Activated naive CD8-positive, alpha-beta T cell treated with anti-CD3 and anti-CD28 coated beads, Interleukin-2, amount 50 U/mL, for 24 hours (primary cell): ENCODE data around the gene RDX.
A peak's percentile ranks its signal among the peaks of the same experiment; 100 is the strongest.
"Not testable (repeated sequence)": the region's sequence is repeated elsewhere in the genome, so short reads cannot be mapped to it uniquely, and the experiment has no call there.

Experiments
- ATAC-seq: fragments of 150-1000 bp; cut with Tn5 transposase; one replicate; pipeline ENCODE4 v1.10.0; 2021
- DNase-seq: peaks from one replicate; pipeline ENCODE4 v3.0.0; 2021
- H3K27ac Mint-ChIP-seq: one replicate; pipeline ENCODE4 v1.8.0; 2021; ENCODE audit warnings: mild to moderate bottlenecking, mixed read lengths
- H3K27me3 Mint-ChIP-seq: one replicate; pipeline ENCODE4 v1.8.0; 2021; ENCODE audit warnings: mixed read lengths
- H3K36me3 Mint-ChIP-seq: one replicate; pipeline ENCODE4 v1.8.0; 2021; ENCODE audit warnings: low read depth, mixed read lengths
- H3K4me1 Mint-ChIP-seq: one replicate; pipeline ENCODE4 v1.8.0; 2021; ENCODE audit warnings: mixed read lengths
- H3K4me3 Mint-ChIP-seq: one replicate; pipeline ENCODE4 v1.8.0; 2021; ENCODE audit warnings: mild to moderate bottlenecking, moderate library complexity, mixed read lengths
- H3K9me3 Mint-ChIP-seq: one replicate; pipeline ENCODE4 v1.8.0; 2021; ENCODE audit warnings: mixed read lengths

The RDX gene

GRCh38 chr11:110317516-110317932 is 21.1 kb upstream of the RDX start:
- ATAC-seq (no peak), DNase-seq (no peak)
- Mint-ChIP-seq H3K27ac (no peak overlapping the region), H3K27me3 (peaks cover 4% of the 10 kb centered on the region), H3K4me3 (no peak overlapping the region), H3K4me1 (peaks cover 1% of the 10 kb centered on the region), H3K36me3 (no peaks in the 10 kb centered on the region), H3K9me3 (no peaks in the 10 kb centered on the region)

DNA sequence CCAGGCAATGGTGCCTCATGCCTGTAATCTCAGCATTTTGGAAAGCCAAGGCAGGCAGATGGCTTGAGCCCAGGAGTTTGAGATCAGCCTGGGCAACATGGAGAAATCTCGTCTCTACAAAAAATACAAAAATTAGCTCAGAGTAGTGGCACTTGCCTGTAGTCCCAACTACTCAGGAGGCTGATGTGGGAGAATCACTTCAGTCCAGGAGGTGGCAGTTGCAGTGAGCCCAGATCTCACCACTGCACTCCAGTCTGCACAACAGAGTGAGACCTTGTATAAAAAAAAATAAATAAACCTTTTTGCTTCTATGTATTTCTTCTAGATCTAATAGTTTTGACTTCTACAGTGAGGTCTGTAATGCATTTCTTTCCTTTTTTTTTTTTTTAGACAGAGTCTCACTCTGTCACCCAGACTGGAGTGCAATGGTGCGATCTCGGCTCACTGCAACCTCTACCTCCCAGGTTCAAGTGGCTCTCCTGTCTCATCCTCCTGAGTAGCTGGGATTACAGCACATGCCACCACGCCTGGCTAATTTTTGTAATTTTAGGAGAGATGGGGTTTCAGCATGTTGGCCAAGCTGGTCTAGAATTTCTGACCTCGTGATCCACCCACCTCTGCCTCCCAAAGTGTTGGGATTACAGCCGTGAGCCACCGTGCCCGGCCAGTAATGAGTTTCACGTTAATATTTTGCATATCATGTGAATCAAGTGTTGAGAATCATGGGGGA is 18.1 kb upstream of the RDX start:
- DNase-seq (no peak), ATAC-seq (no peak)
- H3K27me3 Mint-ChIP-seq = no peaks in the 10 kb centered on the region
- H3K27ac Mint-ChIP-seq = no peak overlapping the region
- H3K9me3 Mint-ChIP-seq = no peaks in the 10 kb centered on the region
- peaks cover 20% of the 10 kb centered on the region for H3K4me1 Mint-ChIP-seq
- H3K36me3 Mint-ChIP-seq = no peaks in the 10 kb centered on the region
- no peak overlapping the region for H3K4me3 Mint-ChIP-seq

- DNase-seq = no peak
- Mint-ChIP-seq H3K4me3 (no peak overlapping the region), H3K27ac (peak overlapping the region; percentile 89), H3K9me3 (no peaks in the 10 kb centered on the region), H3K4me1 (peaks cover 20% of the 10 kb centered on the region), H3K36me3 (no peaks in the 10 kb centered on the region), H3K27me3 (no peaks in the 10 kb centered on the region)
- ATAC-seq = no peak
These were observed 16.3 kb upstream of the RDX start for GRCh38 chr11:110312670-110313069.

DNA sequence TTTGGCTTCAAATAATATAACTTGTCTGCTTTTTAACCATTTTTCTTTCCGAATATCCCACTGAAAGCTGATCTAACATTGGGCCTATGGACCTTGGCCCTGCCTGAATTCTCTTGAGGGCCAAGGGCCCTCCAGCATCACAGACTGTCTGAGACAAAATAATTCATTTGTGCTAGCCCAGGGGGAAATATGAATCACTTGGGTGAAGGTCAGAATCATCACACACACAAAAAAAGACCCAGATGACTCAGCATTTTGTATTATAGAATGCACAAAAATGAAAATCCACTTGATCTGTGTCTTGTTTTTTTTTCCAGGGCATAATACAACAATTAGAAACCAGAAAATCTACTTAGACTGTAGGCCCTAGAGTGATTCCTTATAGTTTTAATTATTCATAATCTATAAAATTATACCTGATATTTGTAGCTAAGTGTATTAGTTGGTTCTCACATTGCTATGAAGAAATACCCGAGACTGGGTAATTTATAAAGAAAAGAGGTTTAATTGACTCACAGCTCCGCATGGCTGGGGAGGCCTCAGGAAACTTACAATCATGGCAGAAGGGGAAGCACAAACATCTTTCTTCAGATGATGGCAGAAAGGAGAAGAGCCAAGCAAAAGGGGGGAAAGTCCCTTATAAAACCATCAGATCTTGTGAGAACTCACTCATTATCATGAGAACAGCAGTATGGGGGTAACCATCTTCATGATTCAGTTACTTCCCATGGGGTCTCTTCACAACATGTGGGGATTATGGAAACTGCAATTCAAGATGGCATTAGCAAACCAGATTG is 15.6 kb upstream of the RDX start:
- Mint-ChIP-seq H3K4me1 (peaks cover 20% of the 10 kb centered on the region), H3K4me3 (peak overlapping the region; percentile 10), H3K27me3 (no peaks in the 10 kb centered on the region), H3K9me3 (no peaks in the 10 kb centered on the region), H3K36me3 (no peaks in the 10 kb centered on the region), H3K27ac (peak overlapping the region; percentile 89)
- DNase-seq (no peak), ATAC-seq (peak; percentile 92)

DNA sequence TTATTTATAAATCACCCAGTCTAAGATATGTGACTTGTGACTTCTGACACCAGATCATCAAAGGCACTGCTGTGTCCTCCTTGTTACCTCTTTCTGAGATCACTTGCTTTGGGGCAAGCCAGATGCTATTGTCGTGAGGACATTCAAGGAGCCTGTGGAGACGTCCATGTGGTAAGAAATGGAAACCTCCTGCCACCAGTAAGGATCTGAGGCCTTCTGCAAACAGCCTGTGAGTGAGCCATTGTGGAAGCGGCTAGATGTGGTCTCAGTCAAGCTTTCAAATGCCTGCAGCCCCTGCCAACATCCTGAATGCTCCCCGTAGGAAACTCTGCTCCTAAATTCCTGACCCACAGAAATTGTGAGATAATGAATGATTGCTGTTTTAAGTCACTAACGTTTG is 11.7 kb upstream of the RDX start:
- Mint-ChIP-seq H3K36me3 (no peaks in the 10 kb centered on the region), H3K9me3 (no peaks in the 10 kb centered on the region), H3K27ac (no peak overlapping the region), H3K4me1 (peaks cover 20% of the 10 kb centered on the region), H3K27me3 (no peaks in the 10 kb centered on the region), H3K4me3 (no peak overlapping the region)
- no peak for ATAC-seq
- no peak for DNase-seq

- H3K4me1 Mint-ChIP-seq, H3K9me3 Mint-ChIP-seq, H3K27ac Mint-ChIP-seq, ATAC-seq, H3K4me3 Mint-ChIP-seq, DNase-seq, H3K27me3 Mint-ChIP-seq, H3K36me3 Mint-ChIP-seq: not testable (repeated sequence)
These were observed 9.6 kb upstream of the RDX start for GRCh38 chr11:110306019-110306388.

DNA sequence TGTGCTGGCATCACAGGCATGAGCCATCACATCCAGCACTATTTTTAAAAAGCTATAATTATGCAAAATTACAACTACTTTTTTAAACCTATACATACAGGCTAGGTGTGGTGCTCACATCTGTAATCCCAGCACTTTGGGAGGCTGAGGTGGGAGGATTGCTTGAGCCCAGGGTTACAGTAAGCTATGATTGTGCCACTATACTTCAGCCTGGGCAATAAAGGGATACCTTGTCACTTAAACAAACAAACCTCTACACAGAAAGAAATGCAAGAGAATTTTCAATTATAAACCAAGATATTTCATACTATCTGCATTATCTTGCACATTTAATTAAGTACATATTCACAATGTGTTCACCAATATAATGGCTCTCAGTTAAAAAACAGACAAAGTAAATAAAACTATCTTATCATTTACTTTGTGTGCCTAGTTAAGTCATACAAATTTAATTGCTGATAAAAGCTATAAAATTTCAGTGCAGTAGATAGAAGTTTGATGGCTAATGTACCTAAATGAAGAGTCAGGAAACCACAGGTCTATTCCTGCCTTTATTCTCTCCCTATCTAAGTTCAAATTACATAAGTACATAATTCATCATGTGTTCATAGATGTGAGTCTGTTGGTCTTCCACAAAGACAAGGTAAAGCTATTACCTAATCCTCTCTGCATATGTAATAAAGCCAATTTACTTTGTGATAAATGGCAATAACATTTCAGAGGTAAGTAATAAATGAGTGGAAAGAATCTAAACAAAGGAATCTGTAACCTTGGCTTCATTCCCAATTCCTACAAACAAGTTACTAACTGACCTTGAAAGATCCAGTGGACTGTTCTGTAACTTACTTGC is 9.0 kb upstream of the RDX start:
- Mint-ChIP-seq H3K36me3 (no peaks in the 10 kb centered on the region), H3K27ac (no peak overlapping the region), H3K27me3 (no peaks in the 10 kb centered on the region), H3K4me3 (no peak overlapping the region), H3K9me3 (no peaks in the 10 kb centered on the region), H3K4me1 (no peaks in the 10 kb centered on the region)
- ATAC-seq (no peak), DNase-seq (no peak)

DNA sequence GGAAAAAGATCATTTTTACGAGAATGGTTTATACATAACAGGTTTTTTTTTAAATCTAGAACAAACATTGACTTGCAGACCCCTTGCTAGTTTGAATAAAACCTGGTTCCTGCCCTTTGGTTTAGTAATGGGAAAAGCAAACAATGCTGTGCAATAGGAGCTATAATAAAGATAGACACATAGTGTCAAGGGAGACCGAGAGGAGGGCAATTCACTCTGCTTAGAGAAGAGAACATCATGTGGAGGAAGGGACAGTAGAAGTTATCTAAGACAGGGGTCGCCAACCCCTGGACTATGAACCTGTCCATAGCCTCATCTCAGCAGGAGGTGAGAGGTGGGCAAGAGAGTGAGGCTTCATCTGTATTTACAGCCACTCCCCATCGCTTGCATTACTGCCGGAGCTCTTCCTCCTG is 7.0 kb upstream of the RDX start:
- ATAC-seq = no peak
- no peak for DNase-seq
- Mint-ChIP-seq H3K27ac (no peak overlapping the region), H3K9me3 (no peaks in the 10 kb centered on the region), H3K36me3 (no peaks in the 10 kb centered on the region), H3K27me3 (no peaks in the 10 kb centered on the region), H3K4me3 (no peak overlapping the region), H3K4me1 (peaks cover 4% of the 10 kb centered on the region)

DNA sequence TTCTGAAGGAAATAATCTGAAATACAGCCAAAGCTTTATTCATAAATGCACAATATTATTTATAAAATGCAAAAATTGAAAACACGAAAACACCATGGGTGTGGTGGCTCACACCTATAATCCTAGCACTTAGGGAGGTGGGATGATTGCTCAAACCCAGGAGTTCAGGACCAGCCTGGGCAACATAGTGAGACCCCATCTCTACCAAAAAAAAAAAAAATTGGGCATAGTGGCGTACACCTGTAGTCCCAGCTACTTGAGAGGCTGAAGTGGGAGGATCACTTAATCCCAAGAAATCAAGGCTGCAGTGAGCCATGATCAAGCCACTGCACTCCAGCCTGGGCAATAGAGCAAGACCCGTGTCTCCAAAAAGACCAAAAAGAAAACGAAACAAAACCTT is 5.2 kb upstream of the RDX start:
- peaks cover 20% of the 10 kb centered on the region for H3K4me1 Mint-ChIP-seq
- H3K9me3 Mint-ChIP-seq = no peaks in the 10 kb centered on the region
- H3K36me3 Mint-ChIP-seq = no peaks in the 10 kb centered on the region
- DNase-seq (no peak), ATAC-seq (no peak)
- H3K27me3 Mint-ChIP-seq = no peaks in the 10 kb centered on the region
- H3K27ac Mint-ChIP-seq = no peak overlapping the region
- H3K4me3 Mint-ChIP-seq = no peak overlapping the region

DNA sequence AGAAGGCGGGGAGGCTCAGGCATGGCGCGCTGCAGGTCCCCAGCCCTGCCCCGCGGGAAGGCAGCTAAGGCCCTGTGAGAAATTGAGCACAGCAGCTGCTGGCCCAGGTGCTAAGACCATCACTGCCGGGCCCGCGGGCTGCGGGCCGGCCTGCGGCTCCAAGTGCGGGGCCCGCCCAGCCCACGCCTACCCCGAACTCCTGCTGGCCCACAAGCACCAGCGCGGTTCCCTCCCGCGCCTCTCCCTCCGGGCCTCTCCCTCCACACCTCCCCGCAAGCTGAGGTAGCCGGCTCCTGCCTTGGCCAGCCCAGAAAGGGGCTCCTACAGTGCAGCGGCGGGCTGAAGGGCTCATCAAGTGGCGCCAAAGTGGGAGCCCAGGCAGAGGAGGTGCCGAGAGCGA is 4.6 kb upstream of the RDX start:
- Mint-ChIP-seq H3K27me3 (no peaks in the 10 kb centered on the region), H3K4me1 (peaks cover 20% of the 10 kb centered on the region), H3K9me3 (no peaks in the 10 kb centered on the region), H3K4me3 (no peak overlapping the region), H3K36me3 (no peaks in the 10 kb centered on the region), H3K27ac (no peak overlapping the region)
- ATAC-seq (no peak), DNase-seq (no peak)

DNA sequence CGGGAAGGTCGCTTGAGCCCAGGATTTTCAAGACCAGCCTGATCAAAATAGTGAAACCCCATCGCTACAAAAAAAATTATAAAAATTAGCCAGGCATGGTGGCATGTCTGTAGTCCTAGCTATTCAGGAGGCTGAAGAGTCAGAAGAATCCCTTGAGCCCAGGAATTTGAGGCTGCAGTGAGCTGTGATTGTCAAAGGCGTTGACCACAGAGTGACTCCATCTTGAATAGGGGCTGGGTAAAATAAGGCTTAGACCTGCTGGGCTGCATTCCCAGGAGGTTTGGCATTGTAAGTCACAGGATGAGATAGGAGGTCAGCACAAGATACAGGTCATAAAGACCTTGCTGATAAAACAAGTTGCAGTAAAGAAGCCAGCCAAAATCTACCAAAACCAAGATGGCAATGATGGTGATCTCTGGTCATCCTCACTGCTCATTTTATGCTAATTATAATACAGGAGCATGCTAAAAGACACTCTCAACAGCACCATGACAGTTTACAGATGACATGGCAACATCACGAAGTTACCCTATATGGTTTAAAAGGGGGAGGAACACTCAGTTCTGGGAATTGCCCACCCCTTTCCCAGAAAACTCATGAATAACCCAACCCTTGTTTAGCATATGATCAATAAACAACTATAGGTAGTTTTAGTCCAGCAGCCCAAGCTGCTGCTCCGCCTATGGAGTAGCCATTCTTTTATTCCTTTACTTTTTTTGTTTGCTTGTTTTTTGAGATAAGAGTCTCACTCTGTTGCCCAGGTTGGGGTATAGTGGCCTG is 2.8 kb upstream of the RDX start:
- Mint-ChIP-seq H3K4me1 (peaks cover 34% of the 10 kb centered on the region), H3K27ac (no peak overlapping the region), H3K9me3 (no peaks in the 10 kb centered on the region), H3K27me3 (no peaks in the 10 kb centered on the region), H3K36me3 (peaks cover 2% of the 10 kb centered on the region), H3K4me3 (no peak overlapping the region)
- no peak for ATAC-seq
- DNase-seq = no peak

DNA sequence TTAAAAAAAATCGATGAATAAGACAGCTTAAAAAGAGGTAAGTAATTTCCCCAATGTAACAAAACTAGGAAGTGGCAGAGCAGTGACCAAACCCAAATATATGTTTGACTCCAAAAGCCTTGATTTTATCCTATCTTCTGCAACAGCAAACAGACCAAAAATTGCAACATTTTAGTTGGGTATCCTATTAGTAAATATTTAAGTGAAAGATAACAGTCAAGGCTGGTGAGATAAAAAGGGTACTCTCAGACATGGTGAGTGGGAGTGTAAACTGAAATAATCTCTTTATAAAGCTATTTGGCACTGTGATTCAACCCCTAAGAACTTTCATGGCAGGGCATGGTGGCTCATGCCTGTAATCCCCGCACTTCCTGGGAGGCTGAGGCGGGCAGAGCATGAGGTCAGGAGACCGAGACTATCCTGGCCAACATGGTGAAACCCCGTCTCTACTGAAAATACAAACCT is 1.9 kb upstream of the RDX start:
- H3K27ac Mint-ChIP-seq = no peak overlapping the region
- no peak for ATAC-seq
- H3K4me1 Mint-ChIP-seq = peaks cover 42% of the 10 kb centered on the region
- no peaks in the 10 kb centered on the region for H3K9me3 Mint-ChIP-seq
- peaks cover 4% of the 10 kb centered on the region for H3K36me3 Mint-ChIP-seq
- no peaks in the 10 kb centered on the region for H3K27me3 Mint-ChIP-seq
- no peak for DNase-seq
- H3K4me3 Mint-ChIP-seq = no peak overlapping the region

- Mint-ChIP-seq H3K27ac (peak overlapping the region; percentile 26), H3K4me3 (no peak overlapping the region)
- no peak for ATAC-seq
These were observed 1.4 kb upstream of the RDX start for GRCh38 chr11:110297726-110298300.

More at GRCh38 chr11:110297726-110298300, 1.4 kb upstream of the RDX start:
- H3K27me3 Mint-ChIP-seq = no peaks in the 10 kb centered on the region
- no peaks in the 10 kb centered on the region for H3K9me3 Mint-ChIP-seq
- peaks cover 4% of the 10 kb centered on the region for H3K36me3 Mint-ChIP-seq
- no peak for DNase-seq
- peaks cover 45% of the 10 kb centered on the region for H3K4me1 Mint-ChIP-seq
